ENCODE measurements around the gene PUM2.
"Not testable (repeated sequence)": the region's sequence is repeated elsewhere in the genome, so short reads cannot be mapped to it uniquely, and the experiment has no call there.

PUM2 gene

DNA sequence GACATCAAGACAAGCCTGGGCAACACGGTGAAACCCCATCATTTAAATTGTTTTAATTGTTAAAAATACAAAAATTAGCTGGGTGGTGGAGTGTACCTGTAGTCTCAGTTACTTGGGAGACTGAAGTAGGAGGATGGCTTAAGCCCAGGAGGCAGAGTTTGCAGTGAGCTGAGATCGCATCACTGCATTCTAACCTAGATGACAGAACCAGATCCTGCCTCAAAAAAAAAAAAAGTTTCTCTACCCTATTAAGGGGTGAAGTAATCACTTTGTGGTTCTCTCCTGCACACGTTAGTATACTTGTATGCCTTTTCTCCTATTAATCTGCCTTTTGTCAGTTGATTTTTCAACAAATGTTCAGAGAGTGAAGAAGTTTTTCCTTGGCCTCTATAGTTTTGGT, 18.1 kb upstream of the PUM2 start:
- no peak for DNase-seq

GRCh38 chr2:20367929-20368328, 17.3 kb upstream of the PUM2 start:
- DNase-seq, result not testable (repeated sequence)

GRCh38 chr2:20366672-20367116, 16.1 kb upstream of the PUM2 start:
- no peak for DNase-seq

GRCh38 chr2:20365249-20365817, 14.7 kb upstream of the PUM2 start:
- DNase-seq, result no peak

DNA sequence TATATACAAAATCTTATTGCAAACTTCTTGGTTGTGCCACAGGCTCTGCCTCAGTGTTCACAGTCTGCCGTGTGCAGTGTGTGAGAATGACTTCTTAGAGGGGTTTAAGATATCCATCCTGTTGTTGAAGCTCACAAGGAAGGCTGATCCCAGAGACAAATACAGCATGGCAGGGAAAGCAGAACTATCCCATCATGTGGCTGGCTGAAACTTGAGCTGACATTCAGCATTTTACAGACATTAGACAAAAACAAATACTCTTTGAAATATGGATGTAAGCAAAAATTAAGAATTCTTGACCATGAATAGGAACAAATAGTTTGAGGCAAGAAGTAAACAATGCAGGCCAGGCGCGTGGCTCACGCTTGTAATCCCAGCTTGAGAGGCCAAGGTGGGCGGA, 12.9 kb upstream of the PUM2 start:
- no peak for DNase-seq

DNA sequence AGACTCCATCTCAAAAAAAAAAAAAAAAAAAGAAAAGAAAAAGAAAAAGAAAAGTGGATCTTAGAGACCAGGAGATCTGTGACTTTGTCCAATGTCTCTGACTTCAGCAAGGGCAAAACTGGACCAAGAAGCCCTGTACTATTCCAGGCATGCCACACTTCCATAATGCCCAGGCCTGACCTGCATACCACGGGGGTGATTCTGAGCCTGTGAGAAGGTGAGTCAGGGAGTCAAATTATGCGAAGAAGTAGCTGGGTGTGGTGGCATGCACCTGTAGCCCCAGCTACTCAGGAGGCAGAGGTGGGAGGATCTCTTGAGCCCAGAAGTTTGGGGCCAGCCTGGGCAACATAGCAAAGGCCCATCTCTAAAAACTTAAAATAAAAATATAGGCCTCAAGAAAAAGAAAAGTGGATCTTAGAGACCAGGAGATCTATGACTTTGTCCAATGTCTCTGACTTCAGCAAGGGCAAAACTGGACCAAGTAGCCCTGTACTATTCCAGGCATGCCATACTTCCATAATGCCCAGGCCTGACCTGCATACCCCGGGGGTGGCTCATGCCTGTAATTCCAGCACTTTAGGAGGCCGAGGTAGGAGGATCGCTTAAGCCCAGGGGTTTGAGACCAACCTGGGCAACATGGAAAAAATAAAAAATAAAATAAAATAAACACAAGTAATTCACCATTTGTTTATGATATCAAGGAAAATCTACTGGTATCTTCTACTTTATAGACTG, 12.2 kb upstream of the PUM2 start:
- DNase-seq, result no peak

- no peak for DNase-seq
Measured at GRCh38 chr2:20361893-20362292, 11.2 kb upstream of the PUM2 start.

DNA sequence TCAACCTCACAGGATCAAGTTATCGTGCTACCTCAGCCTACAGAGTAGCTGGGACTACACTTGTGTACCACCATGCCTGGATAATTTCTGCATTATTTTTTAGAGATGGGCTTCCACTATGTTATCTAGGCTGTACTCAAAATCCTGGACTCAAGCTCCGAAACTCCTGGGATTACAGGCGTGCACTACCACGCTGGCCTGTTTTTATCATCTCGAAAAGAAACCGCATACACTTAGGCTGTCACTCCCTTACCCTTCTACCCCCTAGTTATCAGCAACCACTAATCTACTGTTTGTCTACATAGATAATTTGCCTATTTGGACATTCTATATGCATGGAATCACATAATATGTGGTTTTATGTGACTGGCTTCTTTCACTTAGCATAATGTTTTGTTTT, 8.5 kb upstream of the PUM2 start:
- no peak for DNase-seq

DNA sequence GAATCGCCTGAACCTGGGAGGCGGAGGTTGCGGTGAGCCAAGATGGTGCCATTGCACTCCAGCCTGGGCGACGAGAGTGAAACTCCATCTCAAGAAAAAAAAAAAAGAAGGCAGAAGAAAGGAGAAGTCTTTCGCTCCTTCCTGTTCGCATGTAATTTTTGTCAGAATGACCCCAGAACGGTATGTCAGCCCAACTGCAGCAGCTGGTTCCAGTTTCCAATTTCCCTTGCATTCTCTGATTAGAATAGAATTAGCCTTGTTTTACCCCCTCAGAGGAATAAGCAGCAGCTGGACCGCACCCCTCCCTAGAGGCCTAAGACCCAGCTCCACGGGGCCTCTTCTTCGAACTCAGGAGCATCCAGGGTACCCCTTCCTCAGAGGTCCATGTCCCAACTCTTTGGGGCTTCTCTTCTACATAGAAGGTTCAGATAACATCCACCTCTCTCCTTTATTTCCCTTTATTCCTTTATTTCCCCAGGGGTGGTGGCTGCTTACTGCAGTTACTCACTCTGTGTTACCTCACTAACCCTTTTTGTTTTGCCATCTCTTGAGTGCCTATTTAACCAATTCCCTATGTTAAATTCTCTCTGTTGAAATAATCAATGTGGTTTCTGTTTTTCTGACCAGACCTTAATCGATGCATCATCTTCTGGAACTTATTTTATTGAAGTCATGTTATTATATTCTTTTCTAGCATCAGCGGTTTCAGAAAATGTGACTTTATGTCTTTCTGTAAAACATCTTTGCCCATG, 7.2 kb upstream of the PUM2 start:
- no peak for DNase-seq

DNA sequence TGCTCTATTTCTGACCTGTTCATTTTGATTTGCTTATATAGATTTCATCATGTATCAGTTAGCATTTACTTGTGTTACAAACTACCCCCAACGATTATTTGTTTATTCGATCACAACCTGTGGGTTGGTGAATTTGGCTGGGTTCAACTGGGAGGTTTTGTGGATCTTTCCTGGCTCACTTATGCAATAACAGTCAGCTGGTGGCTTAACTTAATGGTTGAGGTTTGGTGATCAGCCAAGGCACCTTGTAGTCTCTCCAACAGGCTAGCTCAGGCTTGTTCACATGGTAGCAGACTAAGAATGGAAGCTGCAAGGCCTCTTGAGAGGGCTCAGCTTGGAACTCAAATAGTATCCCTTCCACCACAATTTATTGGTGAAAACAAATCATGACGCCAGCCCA, 5.4 kb upstream of the PUM2 start:
- peak; percentile 97 for DNase-seq

DNA sequence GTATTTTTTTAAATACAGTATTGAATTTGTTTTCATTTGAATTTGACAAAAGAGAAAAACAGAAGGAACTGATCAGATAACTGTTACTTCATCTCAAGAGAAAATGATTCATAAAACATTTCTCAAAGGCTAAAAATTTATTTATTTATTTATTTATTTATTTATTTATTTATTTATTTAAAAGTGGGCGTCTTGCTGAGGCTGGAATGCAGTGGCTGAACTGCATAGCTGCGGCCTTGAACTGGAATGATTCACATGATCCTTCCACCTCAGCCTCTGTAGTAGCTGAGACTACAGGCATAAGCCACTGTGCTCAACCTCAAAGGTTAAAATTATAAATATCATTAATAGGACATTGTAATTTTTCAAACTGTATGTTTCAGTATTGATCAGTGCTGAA, 4.5 kb upstream of the PUM2 start:
- DNase-seq, result no peak

DNA sequence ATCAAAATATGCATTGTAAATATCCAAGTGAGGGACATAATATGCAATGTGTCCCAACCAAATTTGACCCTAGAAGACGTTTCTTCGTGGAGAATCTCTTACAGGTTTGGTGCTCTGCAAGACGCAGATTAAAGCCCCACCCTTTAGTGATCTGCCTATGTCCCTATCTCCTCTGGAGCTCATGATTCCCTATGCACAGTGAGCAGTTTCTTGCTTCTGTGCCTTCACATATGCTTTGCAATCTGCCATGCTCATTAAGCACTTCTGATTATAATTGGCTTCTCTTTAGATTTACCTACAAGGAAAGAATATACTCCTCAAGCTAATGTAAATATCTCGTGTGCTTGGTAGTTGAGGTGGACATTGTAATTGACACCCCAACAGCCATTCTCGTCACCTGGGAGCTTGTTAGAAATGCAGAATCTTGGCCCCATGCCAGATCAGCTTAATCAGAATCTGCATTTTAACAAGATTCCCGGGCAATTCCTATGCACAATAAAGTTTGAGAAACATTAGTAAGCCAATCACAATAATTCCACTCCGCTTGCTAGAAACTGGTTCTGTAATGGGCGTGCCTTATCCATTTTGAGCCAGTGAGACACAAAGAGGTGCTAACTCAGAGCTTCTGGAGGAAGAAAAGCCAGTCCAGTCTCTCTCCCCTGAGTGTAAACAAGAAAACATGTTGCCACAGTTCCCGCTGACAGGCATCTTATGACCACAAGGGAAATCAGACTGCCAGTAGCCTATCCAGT, 2.8 kb upstream of the PUM2 start:
- peak; percentile 77 for DNase-seq

DNA sequence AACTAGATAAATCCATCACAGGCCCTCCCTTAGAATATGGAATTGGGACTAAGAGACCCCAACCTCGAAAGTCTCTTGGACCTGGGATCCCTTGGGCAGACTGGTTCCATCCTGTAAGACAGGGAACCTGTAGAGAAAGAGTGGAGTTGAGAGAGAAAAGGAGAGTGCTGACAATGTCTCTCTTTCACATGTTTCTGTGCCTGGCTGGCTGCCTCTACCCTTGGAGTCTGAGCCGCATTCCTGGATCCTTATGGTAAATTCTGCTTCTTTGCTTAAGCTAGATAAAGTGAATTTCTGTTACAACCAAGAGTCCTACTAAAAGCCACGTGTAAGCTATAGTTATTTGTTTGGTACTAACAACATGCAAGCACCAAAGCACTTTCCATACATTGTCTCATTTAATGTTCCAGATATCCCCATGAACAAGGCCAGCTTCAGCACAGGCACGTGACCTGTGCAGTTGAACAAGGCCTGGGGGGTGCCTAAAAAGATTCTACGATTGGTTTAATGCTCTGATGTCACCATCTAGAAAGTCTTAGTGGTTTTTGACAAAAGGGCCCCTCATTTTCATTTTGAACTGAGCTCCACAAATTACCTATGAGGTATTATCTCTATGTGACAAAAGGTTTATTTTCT, 2.1 kb upstream of the PUM2 start:
- peak; percentile 51 for DNase-seq

GRCh38 chr2:20352230-20352578, 1.6 kb upstream of the PUM2 start:
- DNase-seq, result no peak

DNA sequence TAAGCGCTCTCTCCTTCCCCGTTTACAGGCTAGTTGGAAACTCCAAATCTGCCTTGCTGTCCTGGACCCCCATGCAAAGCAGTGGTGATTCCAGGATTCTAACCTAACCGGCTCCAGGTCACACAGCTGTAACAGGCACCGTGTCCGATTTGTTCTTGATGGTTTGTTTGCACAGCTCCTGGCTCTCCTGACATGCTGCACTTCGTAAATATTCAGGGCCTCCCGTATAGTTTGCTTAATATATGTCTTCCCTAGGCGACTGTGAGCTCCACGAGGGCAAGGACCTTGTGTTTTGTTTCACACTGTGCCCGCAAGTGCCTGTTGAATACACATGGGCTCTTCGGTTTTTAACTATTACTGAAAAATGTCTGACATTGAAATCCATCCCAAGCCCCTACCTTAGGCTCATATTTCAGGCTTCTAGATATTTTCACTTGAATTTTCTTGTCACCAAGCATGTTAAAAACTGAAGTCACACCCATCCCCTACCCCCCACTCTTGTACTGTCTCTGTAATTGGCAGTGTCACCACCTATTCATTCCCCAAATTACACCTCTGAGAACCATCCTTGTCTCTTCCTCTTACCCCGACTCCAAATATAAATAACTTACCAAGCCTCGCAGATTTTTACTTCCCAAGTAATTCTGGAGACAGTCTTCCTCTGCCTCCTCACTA, 1.0 kb upstream of the PUM2 start:
- DNase-seq, result peak; percentile 36

GRCh38 chr2:20350041-20350712, 467 bp downstream of the PUM2 start:
- peak; percentile 35 for DNase-seq

- no peak for DNase-seq
Measured at GRCh38 chr2:20349513-20349921, 1.1 kb downstream of the PUM2 start.

GRCh38 chr2:20348542-20348941, 2.1 kb downstream of the PUM2 start:
- no peak for DNase-seq

GRCh38 chr2:20346565-20347381, 3.9 kb downstream of the PUM2 start:
- DNase-seq, result no peak

GRCh38 chr2:20343128-20343527, 7.5 kb downstream of the PUM2 start:
- DNase-seq, result no peak

DNA sequence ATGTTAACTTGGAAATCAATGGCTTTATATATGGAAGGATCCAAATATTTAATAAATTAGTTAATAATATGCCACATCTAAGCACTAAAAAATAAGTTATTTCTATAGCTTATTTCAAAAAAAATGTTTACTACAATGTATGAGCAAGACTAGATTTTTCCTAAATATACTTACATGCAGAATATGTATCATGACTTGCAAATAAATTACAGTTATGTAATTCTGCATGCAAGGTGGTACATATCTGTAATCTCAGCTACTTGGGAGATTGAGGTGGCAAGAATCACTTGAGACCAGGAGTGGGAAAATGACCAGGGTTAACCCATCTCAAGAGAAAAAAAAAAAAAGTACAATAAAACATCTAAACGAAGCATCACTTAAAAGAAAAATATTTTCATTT, 11.6 kb downstream of the PUM2 start:
- DNase-seq, result no peak
